ENCODE data around the gene RAD51D.

RAD51D gene

DNA sequence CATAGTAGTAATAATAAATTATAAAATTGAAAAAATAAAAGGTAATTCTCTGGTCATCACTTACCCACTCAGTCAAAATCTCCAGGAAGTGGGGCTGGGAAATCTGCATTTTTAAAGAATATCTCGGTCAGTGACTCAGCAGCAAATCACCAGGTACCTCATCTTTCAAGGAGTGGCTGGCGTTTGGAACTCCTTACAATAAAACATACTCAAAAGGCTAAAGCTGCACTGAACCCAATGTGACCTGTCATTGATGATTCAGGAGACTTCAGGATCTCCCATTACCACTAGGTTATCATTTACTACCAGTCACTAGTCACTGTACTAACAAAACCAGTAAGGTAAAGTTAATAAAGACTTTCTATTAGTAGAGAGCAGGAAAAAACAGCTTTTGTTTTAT is 34.7 kb downstream of the RAD51D start:
- Mint-ChIP-seq H3K4me1 (peaks cover 68% of the 10 kb centered on the region), H3K4me3 (no peak overlapping the region), H3K27me3 (no peaks in the 10 kb centered on the region), H3K27ac (ENCODE audit: low read depth) (no peak overlapping the region), H3K9me3 (no peaks in the 10 kb centered on the region), H3K36me3 (ENCODE audit: insufficient read depth) (peaks cover 9% of the 10 kb centered on the region)
- DNase-seq (ENCODE audit: low spot score in 2 of 2): no peak
- no peak for ATAC-seq (replicated peaks; ENCODE audit: extremely low read depth, poor library complexity, severe bottlenecking)

DNA sequence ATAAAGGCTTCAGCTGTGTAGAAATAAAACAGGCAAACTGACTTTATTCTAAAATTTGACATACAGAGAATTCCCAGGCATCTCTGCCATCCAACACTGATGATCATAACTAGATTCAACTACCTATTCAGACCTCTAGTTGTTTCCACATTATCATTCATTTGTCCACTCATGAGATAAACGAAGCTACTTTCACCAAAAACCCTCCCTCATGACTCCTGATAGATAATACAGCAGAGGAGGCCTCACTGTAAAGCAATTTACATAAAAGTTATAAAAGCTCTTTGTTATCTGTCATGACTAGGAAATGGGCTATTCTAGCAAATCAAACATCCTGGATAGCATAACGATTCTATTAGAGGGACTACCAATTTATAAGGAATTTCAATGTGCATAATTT is 36.6 kb downstream of the RAD51D start:
- Mint-ChIP-seq H3K36me3 (ENCODE audit: insufficient read depth) (peaks cover 3% of the 10 kb centered on the region), H3K27me3 (no peaks in the 10 kb centered on the region), H3K4me1 (peaks cover 68% of the 10 kb centered on the region), H3K27ac (ENCODE audit: low read depth) (peak overlapping the region; percentile 68), H3K4me3 (no peak overlapping the region), H3K9me3 (no peaks in the 10 kb centered on the region)
- no peak for DNase-seq (ENCODE audit: low spot score in 2 of 2)
- ATAC-seq (replicated peaks; ENCODE audit: extremely low read depth, poor library complexity, severe bottlenecking): no peak

DNA sequence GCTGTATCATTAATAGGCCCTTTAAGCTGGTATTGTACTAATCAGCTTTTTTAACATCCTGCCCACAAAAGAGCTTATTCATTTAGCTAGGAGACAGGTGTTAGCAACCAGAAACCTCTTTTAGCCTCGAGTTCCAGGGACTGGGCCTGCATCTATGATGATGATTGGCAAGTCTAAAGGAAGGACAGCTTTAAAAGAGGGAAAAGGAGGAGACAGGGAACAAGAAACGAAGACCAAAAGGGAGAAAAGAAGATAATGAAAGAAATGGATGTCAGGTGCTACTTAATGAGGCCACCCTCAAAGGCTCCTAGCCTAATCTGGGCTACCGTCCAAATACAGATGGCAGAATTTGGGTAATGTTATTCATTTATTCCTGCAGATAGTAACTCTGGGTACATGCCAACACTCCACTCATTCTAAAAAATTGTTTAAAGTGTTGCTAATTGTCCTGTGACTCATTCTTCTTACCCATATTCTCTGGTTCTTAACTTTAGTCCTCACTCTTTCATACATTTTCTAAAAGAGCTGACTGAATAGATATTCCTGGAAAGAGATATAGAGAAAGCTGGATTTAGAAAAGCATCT is 37.5 kb downstream of the RAD51D start:
- no peaks in the 10 kb centered on the region for H3K9me3 Mint-ChIP-seq
- peak overlapping the region; percentile 10 for H3K4me3 Mint-ChIP-seq
- peaks cover 66% of the 10 kb centered on the region for H3K4me1 Mint-ChIP-seq
- H3K27ac Mint-ChIP-seq (ENCODE audit: low read depth): peak overlapping the region; percentile 71
- DNase-seq (ENCODE audit: low spot score in 2 of 2): no peak
- no peaks in the 10 kb centered on the region for H3K27me3 Mint-ChIP-seq
- peak; percentile 85 for ATAC-seq (replicated peaks; ENCODE audit: extremely low read depth, poor library complexity, severe bottlenecking)
- no peaks in the 10 kb centered on the region for H3K36me3 Mint-ChIP-seq (ENCODE audit: insufficient read depth)

DNA sequence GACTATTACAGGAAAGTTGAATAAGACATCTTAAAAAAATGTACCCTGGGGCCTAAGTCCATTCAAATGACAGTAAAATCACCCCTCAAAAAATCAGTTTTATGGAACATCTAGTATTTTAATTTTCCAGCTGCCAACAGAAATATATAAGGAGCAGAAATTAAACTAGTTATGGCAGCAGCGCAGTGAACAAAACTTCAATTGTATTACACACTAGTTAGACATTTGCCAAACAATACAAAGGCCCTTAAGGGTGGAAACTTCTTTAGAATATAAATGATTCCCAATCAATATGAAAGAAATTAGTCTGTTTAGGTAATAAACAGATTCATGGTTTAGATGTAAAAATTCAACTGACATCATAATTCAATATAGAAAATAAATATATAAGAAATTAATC is 38.0 kb downstream of the RAD51D start:
- Mint-ChIP-seq H3K4me3 (peak overlapping the region; percentile 10), H3K9me3 (no peaks in the 10 kb centered on the region), H3K27ac (ENCODE audit: low read depth) (peak overlapping the region; percentile 71), H3K27me3 (no peaks in the 10 kb centered on the region), H3K4me1 (peaks cover 61% of the 10 kb centered on the region), H3K36me3 (ENCODE audit: insufficient read depth) (no peaks in the 10 kb centered on the region)
- no peak for ATAC-seq (replicated peaks; ENCODE audit: extremely low read depth, poor library complexity, severe bottlenecking)
- DNase-seq (ENCODE audit: low spot score in 2 of 2): no peak

DNA sequence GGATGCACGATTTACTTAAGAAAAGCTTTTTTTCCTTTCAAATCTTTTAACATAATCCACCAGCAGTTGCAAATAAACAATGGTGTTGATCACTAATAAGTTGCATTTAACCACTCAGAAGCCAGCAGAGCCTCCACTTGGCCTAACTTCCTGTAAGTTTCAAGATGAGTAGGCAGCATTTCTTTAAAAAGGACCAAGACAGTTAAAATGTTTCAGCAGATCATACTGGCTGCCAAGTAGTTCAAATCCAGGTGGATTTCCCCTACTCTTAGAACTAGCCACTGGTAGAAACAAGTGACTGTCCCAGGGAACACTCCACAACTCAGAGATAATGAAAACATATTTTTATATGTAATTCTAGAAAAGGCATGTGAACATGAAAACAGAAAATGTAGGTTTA is 39.1 kb downstream of the RAD51D start:
- peaks cover 56% of the 10 kb centered on the region for H3K4me1 Mint-ChIP-seq
- no peaks in the 10 kb centered on the region for H3K27me3 Mint-ChIP-seq
- peaks cover 2% of the 10 kb centered on the region for H3K36me3 Mint-ChIP-seq (ENCODE audit: insufficient read depth)
- H3K4me3 Mint-ChIP-seq: peak overlapping the region; percentile 15
- ATAC-seq (replicated peaks; ENCODE audit: extremely low read depth, poor library complexity, severe bottlenecking) (no peak), DNase-seq (ENCODE audit: low spot score in 2 of 2) (no peak)
- H3K9me3 Mint-ChIP-seq: no peaks in the 10 kb centered on the region
- peak overlapping the region; percentile 69 for H3K27ac Mint-ChIP-seq (ENCODE audit: low read depth)

DNA sequence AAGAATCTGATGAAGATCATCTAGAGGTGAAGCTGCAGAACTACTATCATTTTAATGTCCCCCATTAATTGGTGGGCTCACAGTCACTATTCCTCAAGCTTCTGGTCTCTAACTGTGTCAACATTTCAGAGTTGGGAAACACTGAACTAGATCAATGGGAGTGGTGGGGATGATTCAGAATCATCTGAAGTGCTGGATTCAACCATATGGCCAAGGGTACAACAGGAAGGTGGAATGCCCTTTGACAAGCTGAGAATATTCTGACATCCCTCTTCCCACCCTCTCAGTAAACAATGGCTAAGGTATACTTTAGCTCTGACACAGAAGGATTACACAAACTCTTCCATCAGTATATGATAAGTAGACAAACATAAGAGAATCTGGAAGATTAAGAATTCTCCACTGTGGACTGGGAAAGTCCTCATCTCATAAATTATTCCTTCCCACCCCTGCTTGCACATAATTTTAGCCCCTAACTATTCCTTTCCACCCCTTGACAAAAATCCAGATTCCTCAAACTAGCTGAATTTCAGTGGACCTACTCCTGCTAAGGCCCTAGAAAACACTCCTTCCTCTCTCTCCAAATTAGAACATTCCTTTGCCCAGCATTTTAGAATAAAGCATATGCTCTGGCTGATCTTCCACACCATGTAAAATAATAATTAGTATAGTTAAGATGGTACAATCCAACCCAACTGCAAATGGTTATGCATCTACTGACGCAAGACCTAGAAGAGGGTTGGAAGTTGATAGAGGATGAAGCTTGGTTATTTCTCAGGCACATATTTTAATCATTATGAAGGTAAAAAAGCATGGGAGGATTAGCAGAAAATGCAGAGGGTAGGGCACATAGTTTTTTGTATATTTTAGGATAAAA is 39.9 kb downstream of the RAD51D start:
- Mint-ChIP-seq H3K27ac (ENCODE audit: low read depth) (no peak overlapping the region), H3K36me3 (ENCODE audit: insufficient read depth) (peaks cover 2% of the 10 kb centered on the region), H3K4me3 (no peak overlapping the region), H3K4me1 (peaks cover 62% of the 10 kb centered on the region), H3K9me3 (no peaks in the 10 kb centered on the region), H3K27me3 (no peaks in the 10 kb centered on the region)
- ATAC-seq (replicated peaks; ENCODE audit: extremely low read depth, poor library complexity, severe bottlenecking) (no peak), DNase-seq (ENCODE audit: low spot score in 2 of 2) (no peak)

DNA sequence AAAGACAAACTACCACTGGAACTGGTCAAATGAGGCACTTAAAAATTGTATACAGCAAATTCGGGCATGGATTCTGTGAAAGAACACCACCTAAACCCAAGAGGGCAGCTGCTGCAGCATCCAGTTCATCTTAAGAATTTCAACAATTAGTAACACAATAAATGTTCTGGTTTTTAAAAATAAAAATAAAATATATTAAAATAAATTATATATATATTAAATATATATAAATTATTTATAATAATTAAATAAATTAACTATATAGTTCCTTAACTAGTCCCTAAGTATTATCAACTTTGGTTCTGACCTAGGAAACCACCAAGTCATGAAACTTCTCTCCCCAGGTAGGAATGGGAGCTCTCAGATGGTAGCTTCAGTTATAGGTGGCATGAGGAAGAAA is 42.8 kb downstream of the RAD51D start:
- Mint-ChIP-seq H3K4me1 (peaks cover 74% of the 10 kb centered on the region), H3K36me3 (ENCODE audit: insufficient read depth) (peaks cover 2% of the 10 kb centered on the region), H3K27ac (ENCODE audit: low read depth) (no peak overlapping the region), H3K27me3 (no peaks in the 10 kb centered on the region), H3K4me3 (no peak overlapping the region), H3K9me3 (no peaks in the 10 kb centered on the region)
- no peak for ATAC-seq (replicated peaks; ENCODE audit: extremely low read depth, poor library complexity, severe bottlenecking)
- DNase-seq (ENCODE audit: low spot score in 2 of 2): no peak

DNA sequence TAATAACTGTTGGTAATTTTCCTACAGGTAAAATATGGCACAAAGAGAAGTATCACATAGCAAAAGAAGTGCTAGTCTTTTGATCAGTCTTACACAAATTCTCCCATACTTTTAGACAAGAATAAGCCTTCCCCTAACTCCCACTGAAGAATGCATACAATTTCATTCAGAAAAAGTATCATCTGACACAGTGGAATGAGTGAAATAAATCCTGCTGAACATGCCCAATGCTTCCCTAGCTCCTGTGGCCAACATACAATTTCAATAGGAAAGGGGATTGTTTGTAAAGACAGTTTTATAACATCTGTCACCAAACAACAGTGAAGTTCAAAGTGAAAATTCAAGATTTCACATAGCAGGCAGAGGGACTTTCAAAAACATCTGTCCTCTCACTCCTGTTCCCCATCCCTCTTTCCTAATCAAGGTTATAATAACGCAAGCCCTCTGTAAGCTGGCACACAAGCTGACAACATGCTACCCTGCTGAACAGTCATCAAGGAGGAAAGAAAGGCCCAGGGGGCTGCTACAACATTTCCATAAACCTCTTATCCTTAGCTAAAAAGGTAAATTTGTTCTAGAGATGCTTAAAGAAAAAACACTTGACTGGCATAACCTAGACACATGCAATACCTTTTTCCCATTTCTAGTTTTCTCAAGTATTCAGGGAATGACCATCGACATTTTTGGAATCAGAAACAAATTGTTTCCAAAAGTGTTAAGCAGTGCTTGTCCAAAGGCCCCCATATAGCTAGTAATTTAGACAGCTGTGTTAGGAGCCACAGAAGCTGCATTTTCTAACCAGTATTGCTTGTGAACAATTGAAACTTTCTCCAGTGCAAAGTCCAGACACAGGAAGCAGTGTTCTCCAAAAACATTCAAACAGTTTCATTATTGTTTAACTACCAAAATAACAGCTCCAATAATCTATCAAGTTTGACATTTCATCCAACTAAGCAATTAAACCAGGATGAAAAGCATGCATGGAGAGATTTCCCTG is 44.7 kb downstream of the RAD51D start:
- DNase-seq (ENCODE audit: low spot score in 2 of 2) (no peak), ATAC-seq (replicated peaks; ENCODE audit: extremely low read depth, poor library complexity, severe bottlenecking) (no peak)
- Mint-ChIP-seq H3K4me1 (peaks cover 59% of the 10 kb centered on the region), H3K9me3 (no peaks in the 10 kb centered on the region), H3K36me3 (ENCODE audit: insufficient read depth) (peaks cover 7% of the 10 kb centered on the region), H3K27ac (ENCODE audit: low read depth) (peak overlapping the region; percentile 1), H3K27me3 (no peaks in the 10 kb centered on the region), H3K4me3 (no peak overlapping the region)

DNA sequence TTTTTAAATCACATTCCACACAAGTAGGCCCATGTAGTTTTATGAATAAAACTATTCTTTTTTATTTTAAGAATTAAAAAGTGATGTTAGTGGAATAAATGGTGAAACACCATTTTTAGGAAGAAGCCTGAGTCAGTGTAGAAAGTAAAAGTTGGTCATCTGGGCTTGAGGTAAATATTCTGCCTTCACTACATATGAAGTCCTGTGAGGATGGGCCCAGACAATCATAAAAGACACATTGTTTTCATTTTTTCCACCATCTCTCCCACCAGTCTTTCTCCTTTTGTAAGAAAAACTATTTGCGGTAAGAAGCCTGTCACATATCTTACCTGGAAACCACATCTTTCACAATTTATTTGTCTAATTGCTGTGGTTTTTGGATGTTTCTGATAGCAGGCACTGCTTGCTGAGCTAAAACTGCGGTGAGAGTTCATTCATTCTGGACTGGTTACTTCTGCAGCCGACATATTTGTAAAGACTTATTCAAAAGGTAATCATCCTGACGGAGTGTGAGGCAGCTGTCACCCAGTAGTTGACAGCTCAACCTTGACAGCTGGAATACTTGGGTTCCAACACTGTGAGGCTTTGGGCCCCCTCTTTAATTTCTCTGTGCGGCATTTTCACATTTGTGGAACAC is 45.6 kb downstream of the RAD51D start:
- peak overlapping the region; percentile 12 for H3K27ac Mint-ChIP-seq (ENCODE audit: low read depth)
- DNase-seq (ENCODE audit: low spot score in 2 of 2) (no peak), ATAC-seq (replicated peaks; ENCODE audit: extremely low read depth, poor library complexity, severe bottlenecking) (peak; percentile 22)
- H3K4me1 Mint-ChIP-seq: peaks cover 59% of the 10 kb centered on the region
- peaks cover 7% of the 10 kb centered on the region for H3K36me3 Mint-ChIP-seq (ENCODE audit: insufficient read depth)
- H3K4me3 Mint-ChIP-seq: peak overlapping the region; percentile 6
- H3K27me3 Mint-ChIP-seq: no peaks in the 10 kb centered on the region
- H3K9me3 Mint-ChIP-seq: no peaks in the 10 kb centered on the region

DNA sequence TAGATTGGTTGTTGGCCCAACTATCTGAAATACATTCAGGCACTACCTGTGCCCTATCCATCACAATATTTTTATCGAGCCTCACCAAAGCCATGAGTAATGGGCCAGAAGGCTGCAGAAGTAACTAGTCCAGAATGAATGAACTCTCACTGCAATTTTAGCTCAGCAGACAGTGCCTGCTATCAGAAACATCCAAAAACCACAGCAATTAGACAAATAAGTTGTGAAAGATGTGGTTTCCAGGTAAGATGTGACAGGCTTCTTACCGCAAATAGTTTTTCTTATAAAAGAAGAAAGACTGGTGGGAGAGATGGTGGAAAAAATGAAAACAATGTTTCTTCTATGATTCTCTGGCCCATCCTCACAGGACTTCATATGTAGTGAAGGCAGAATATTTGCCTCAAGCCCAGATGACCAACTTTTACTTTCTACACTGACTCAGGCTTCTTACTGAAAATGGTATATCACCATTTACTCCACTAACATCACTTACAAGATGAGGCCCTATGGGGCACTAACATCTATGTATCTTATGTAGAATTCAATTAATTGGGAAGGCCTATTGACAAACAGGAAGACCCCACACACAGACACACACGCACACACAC is 46.4 kb downstream of the RAD51D start:
- no peaks in the 10 kb centered on the region for H3K9me3 Mint-ChIP-seq
- peaks cover 65% of the 10 kb centered on the region for H3K4me1 Mint-ChIP-seq
- peak overlapping the region; percentile 12 for H3K27ac Mint-ChIP-seq (ENCODE audit: low read depth)
- H3K4me3 Mint-ChIP-seq: peak overlapping the region; percentile 6
- ATAC-seq (replicated peaks; ENCODE audit: extremely low read depth, poor library complexity, severe bottlenecking) (peak; percentile 63), DNase-seq (ENCODE audit: low spot score in 2 of 2) (no peak)
- peaks cover 10% of the 10 kb centered on the region for H3K36me3 Mint-ChIP-seq (ENCODE audit: insufficient read depth)
- no peaks in the 10 kb centered on the region for H3K27me3 Mint-ChIP-seq

DNA sequence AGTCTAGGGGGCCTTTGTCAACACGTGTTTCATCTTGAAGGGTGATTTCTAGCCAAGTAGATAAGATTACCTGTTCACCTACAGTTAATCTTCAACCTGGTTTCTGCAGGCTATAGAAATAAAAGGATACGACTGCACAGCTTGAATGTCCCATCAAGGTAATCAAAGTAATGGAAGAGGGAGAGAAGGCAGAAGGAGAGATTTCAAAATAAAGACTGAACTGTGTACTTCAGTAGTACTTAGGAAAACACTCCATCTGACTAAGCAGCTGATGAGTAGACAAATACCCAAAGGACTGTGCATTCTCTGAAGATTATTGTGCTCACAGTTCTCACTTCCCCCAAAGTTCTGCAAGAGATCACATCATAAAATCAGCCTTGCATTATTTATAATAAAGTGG is 50.3 kb downstream of the RAD51D start:
- ATAC-seq (replicated peaks; ENCODE audit: extremely low read depth, poor library complexity, severe bottlenecking) (no peak), DNase-seq (ENCODE audit: low spot score in 2 of 2) (no peak)
- no peak overlapping the region for H3K27ac Mint-ChIP-seq (ENCODE audit: low read depth)
- H3K36me3 Mint-ChIP-seq (ENCODE audit: insufficient read depth): peaks cover 16% of the 10 kb centered on the region
- no peaks in the 10 kb centered on the region for H3K9me3 Mint-ChIP-seq
- no peaks in the 10 kb centered on the region for H3K27me3 Mint-ChIP-seq
- H3K4me3 Mint-ChIP-seq: no peak overlapping the region
- peaks cover 54% of the 10 kb centered on the region for H3K4me1 Mint-ChIP-seq

DNA sequence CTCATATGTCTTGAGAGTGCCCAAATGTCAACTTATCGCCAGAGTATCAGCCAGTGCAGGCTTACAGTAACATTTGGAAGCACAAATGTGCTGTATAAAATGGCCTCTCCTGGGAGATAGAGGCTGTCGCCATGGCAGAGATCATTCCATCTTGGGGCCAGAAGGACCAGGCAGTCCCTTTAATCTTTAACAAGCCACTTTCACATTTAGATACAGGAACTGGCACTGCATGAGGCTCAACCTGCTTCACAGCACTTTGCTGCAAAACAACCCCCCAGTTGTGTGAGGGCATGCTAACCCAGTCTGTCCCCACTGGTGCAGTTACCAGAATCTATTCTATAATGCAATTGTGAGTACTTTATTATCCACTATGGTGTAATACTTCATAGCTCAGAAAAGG is 51.4 kb downstream of the RAD51D start:
- peak overlapping the region; percentile 29 for H3K27ac Mint-ChIP-seq (ENCODE audit: low read depth)
- DNase-seq (ENCODE audit: low spot score in 2 of 2) (no peak), ATAC-seq (replicated peaks; ENCODE audit: extremely low read depth, poor library complexity, severe bottlenecking) (no peak)
- no peaks in the 10 kb centered on the region for H3K27me3 Mint-ChIP-seq
- H3K4me3 Mint-ChIP-seq: no peak overlapping the region
- no peaks in the 10 kb centered on the region for H3K9me3 Mint-ChIP-seq
- peaks cover 54% of the 10 kb centered on the region for H3K4me1 Mint-ChIP-seq
- peaks cover 18% of the 10 kb centered on the region for H3K36me3 Mint-ChIP-seq (ENCODE audit: insufficient read depth)

All from central memory CD8-positive, alpha-beta T cell (primary cell).